IPS-NIHi7 (cell line): Measurements from ENCODE around the gene GTF2H4.
A peak's percentile ranks its signal among the peaks of the same experiment; 100 is the strongest.
"Not testable (repeated sequence)": the region's sequence is repeated elsewhere in the genome, so short reads cannot be mapped to it uniquely, and the experiment has no call there.

Experiments
- DNase-seq: peaks from one replicate; pipeline ENCODE4 v3.0.0; 2012; ENCODE audit warnings: mixed read lengths; ENCODE audit errors: extremely low spot score

The GTF2H4 gene

GRCh38 chr6:30894935-30895334, 13.1 kb upstream of the GTF2H4 start:
- no peak for DNase-seq

GRCh38 chr6:30895343-30895742, 12.7 kb upstream of the GTF2H4 start:
- no peak for DNase-seq

GRCh38 chr6:30896541-30896940, 11.5 kb upstream of the GTF2H4 start:
- no peak for DNase-seq

GRCh38 chr6:30897882-30898281, 10.1 kb upstream of the GTF2H4 start:
- DNase-seq: no peak

GRCh38 chr6:30898750-30899360, 9.2 kb upstream of the GTF2H4 start:
- DNase-seq: no peak

- no peak for DNase-seq
These were observed 7.1 kb upstream of the GTF2H4 start for GRCh38 chr6:30900863-30901417.

GRCh38 chr6:30901436-30901835, 6.6 kb upstream of the GTF2H4 start:
- no peak for DNase-seq

GRCh38 chr6:30902196-30902595, 5.8 kb upstream of the GTF2H4 start:
- DNase-seq: not testable (repeated sequence)

GRCh38 chr6:30902709-30903108, 5.3 kb upstream of the GTF2H4 start:
- no peak for DNase-seq

- DNase-seq: no peak
These were observed 4.8 kb upstream of the GTF2H4 start for GRCh38 chr6:30903236-30903635.

GRCh38 chr6:30907290-30907757, 683 bp upstream of the GTF2H4 start:
- not testable (repeated sequence) for DNase-seq

- no peak for DNase-seq
These were observed 693 bp downstream of the GTF2H4 start for GRCh38 chr6:30908700-30909099.

GRCh38 chr6:30910473-30910872, 2.5 kb downstream of the GTF2H4 start:
- not testable (repeated sequence) for DNase-seq

GRCh38 chr6:30912746-30913520, 4.9 kb downstream of the GTF2H4 start:
- DNase-seq: no peak

GRCh38 chr6:30913721-30914075, 5.7 kb downstream of the GTF2H4 start:
- no peak for DNase-seq

- peak; percentile 98 for DNase-seq
These were observed 6.3 kb downstream of the GTF2H4 start, which contains the start of gene VARS2 for GRCh38 chr6:30914076-30914853. VARS2 (plus strand) TSS chr6:30914238; CDS start chr6:30914837, 599 bp downstream.

GRCh38 chr6:30914854-30915590, 7.0 kb downstream of the GTF2H4 start:
- DNase-seq: no peak

GRCh38 chr6:30915591-30915946, 7.6 kb downstream of the GTF2H4 start:
- peak; percentile 88 for DNase-seq

GRCh38 chr6:30917041-30917440, 9.0 kb downstream of the GTF2H4 start:
- no peak for DNase-seq

- no peak for DNase-seq
These were observed 9.5 kb downstream of the GTF2H4 start for GRCh38 chr6:30917487-30917886.

GRCh38 chr6:30918670-30919069, 10.7 kb downstream of the GTF2H4 start:
- no peak for DNase-seq

GRCh38 chr6:30922447-30922852, 14.4 kb downstream of the GTF2H4 start:
- peak; percentile 30 for DNase-seq
